ENCODE results near the gene ZBTB7C.

ZBTB7C gene

DNA sequence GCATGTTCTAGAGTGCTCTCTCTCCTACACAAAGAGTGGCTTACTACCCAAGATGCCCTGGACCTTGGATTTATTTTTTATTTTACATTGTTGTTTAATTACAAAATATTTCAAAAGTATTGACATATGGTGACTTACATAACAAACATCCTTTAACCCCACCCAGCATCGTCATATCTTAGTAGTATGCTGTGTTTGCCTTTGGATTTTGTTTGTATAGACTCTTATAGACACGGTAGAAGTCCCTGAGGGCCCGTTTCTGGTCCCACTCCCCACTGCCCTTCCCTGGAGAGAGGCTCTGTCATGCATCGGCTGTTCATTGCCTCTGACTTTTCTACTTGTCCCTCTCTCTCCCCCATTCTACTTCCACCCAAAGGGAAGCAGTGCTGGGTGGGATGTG lies 112.0 kb downstream of the ZBTB7C start (continued):
- TF ChIP-seq, protein P1, sequence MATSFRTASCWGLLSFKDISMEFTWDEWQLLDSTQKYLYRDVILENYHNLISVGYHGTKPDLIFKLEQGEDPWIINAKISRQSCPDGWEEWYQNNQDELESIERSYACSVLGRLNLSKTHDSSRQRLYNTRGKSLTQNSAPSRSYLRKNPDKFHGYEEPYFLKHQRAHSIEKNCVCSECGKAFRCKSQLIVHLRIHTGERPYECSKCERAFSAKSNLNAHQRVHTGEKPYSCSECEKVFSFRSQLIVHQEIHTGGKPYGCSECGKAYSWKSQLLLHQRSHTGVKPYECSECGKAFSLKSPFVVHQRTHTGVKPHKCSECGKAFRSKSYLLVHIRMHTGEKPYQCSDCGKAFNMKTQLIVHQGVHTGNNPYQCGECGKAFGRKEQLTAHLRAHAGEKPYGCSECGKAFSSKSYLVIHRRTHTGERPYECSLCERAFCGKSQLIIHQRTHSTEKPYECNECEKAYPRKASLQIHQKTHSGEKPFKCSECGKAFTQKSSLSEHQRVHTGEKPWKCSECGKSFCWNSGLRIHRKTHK (tag by site-specific recombination; IDR thresholded peaks at IDR 0.05), result no peak
- TF ChIP-seq ZFP37 (tag by site-specific recombination; IDR thresholded peaks at IDR 0.05) (no peak), REPIN1 (tag by site-specific recombination; IDR thresholded peaks at IDR 0.05; ENCODE audit: low read depth) (no peak), ZNF223 (tag by site-specific recombination; IDR thresholded peaks at IDR 0.05) (no peak), ZNF701 (tag by site-specific recombination; IDR thresholded peaks at IDR 0.05) (no peak), ZNF157 (tag by site-specific recombination; IDR thresholded peaks at IDR 0.05) (no peak)

DNA sequence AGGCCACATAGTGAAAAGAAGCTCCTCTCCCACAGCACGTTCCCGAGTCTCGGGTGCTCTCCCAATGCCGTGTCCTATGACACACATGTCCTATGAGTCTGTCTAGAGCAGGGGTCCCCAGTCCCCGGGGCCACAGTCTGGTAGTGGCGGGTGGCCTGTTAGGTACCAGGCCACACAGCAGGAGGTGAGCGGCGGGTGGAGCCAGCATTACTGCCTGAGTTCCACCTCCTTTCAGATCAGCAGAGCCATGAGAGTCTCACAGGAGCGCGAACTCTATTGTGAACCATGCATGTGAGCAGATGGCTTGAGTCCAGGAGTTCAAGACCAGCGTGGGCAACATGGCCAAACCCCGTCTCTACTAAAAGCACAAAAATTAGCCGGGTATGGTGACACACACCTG lies 112.6 kb downstream of the ZBTB7C start:
- Histone ChIP-seq H3K36me3 (ENCODE audit: control insufficient read depth in 2 of 2, insufficient read depth in 1 of 2, low read length in 2 of 2) (no peaks in the 10 kb centered on the region), H3K4me1 (ENCODE audit: control insufficient read depth, insufficient read depth, low read length) (no peaks in the 10 kb centered on the region), H3K27ac (ENCODE audit: extremely low read depth, low read depth, low read length) (no peak overlapping the region), H3K4me3 (ENCODE audit: low read depth, low read length) (no peak overlapping the region), H3K9me3 (ENCODE audit: control insufficient read depth, insufficient read depth, low read depth, low read length) (no peaks in the 10 kb centered on the region)
- ChIA-PET CTCF (interaction anchor here (0.7 to 3.1 kb wide), 3 partner anchors 8 to 1160 kb away, joined by 4 to 17 read pairs (median 8); no protein-coding TSS in a partner anchor), POLR2A (no interaction called here)
- no peak for TF ChIP-seq ZFHX2 (tag by site-specific recombination; conservative IDR thresholded peaks at IDR 0.05)
- no peak for TF ChIP-seq ZNF561 (tag by site-specific recombination; IDR thresholded peaks at IDR 0.05; ENCODE audit: borderline replicate concordance)
- TF ChIP-seq, protein P2, sequence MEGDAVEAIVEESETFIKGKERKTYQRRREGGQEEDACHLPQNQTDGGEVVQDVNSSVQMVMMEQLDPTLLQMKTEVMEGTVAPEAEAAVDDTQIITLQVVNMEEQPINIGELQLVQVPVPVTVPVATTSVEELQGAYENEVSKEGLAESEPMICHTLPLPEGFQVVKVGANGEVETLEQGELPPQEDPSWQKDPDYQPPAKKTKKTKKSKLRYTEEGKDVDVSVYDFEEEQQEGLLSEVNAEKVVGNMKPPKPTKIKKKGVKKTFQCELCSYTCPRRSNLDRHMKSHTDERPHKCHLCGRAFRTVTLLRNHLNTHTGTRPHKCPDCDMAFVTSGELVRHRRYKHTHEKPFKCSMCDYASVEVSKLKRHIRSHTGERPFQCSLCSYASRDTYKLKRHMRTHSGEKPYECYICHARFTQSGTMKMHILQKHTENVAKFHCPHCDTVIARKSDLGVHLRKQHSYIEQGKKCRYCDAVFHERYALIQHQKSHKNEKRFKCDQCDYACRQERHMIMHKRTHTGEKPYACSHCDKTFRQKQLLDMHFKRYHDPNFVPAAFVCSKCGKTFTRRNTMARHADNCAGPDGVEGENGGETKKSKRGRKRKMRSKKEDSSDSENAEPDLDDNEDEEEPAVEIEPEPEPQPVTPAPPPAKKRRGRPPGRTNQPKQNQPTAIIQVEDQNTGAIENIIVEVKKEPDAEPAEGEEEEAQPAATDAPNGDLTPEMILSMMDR (tag by site-specific recombination; IDR thresholded peaks at IDR 0.05), result no peak
- no peak for TF ChIP-seq ZNF558 (tag by site-specific recombination; IDR thresholded peaks at IDR 0.05)
- TF ChIP-seq, protein P3, sequence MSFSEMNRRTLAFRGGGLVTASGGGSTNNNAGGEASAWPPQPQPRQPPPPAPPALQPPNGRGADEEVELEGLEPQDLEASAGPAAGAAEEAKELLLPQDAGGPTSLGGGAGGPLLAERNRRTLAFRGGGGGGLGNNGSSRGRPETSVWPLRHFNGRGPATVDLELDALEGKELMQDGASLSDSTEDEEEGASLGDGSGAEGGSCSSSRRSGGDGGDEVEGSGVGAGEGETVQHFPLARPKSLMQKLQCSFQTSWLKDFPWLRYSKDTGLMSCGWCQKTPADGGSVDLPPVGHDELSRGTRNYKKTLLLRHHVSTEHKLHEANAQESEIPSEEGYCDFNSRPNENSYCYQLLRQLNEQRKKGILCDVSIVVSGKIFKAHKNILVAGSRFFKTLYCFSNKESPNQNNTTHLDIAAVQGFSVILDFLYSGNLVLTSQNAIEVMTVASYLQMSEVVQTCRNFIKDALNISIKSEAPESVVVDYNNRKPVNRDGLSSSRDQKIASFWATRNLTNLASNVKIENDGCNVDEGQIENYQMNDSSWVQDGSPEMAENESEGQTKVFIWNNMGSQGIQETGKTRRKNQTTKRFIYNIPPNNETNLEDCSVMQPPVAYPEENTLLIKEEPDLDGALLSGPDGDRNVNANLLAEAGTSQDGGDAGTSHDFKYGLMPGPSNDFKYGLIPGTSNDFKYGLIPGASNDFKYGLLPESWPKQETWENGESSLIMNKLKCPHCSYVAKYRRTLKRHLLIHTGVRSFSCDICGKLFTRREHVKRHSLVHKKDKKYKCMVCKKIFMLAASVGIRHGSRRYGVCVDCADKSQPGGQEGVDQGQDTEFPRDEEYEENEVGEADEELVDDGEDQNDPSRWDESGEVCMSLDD (tag by site-specific recombination; IDR thresholded peaks at IDR 0.05), result no peak
- no peak for TF ChIP-seq ZNF366 (tag by site-specific recombination; conservative IDR thresholded peaks at IDR 0.05)
- TF ChIP-seq OSR2 (tag by site-specific recombination; IDR thresholded peaks at IDR 0.05), result no peak
- no peak for TF ChIP-seq ZNF214 (tag by site-specific recombination; IDR thresholded peaks at IDR 0.05; ENCODE audit: borderline replicate concordance)
- TF ChIP-seq ZNF354C (tag by site-specific recombination; IDR thresholded peaks at IDR 0.05; ENCODE audit: borderline replicate concordance, low read depth), result no peak
- TF ChIP-seq ZNF184 (tag by site-specific recombination; IDR thresholded peaks at IDR 0.05), result no peak
- TF ChIP-seq, protein P4, sequence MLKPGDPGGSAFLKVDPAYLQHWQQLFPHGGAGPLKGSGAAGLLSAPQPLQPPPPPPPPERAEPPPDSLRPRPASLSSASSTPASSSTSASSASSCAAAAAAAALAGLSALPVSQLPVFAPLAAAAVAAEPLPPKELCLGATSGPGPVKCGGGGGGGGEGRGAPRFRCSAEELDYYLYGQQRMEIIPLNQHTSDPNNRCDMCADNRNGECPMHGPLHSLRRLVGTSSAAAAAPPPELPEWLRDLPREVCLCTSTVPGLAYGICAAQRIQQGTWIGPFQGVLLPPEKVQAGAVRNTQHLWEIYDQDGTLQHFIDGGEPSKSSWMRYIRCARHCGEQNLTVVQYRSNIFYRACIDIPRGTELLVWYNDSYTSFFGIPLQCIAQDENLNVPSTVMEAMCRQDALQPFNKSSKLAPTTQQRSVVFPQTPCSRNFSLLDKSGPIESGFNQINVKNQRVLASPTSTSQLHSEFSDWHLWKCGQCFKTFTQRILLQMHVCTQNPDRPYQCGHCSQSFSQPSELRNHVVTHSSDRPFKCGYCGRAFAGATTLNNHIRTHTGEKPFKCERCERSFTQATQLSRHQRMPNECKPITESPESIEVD (tag by site-specific recombination; IDR thresholded peaks at IDR 0.05), result no peak
- no peak for TF ChIP-seq KLF9 (tag by site-specific recombination; IDR thresholded peaks at IDR 0.05; ENCODE audit: low read depth)
- TF ChIP-seq, protein P5, sequence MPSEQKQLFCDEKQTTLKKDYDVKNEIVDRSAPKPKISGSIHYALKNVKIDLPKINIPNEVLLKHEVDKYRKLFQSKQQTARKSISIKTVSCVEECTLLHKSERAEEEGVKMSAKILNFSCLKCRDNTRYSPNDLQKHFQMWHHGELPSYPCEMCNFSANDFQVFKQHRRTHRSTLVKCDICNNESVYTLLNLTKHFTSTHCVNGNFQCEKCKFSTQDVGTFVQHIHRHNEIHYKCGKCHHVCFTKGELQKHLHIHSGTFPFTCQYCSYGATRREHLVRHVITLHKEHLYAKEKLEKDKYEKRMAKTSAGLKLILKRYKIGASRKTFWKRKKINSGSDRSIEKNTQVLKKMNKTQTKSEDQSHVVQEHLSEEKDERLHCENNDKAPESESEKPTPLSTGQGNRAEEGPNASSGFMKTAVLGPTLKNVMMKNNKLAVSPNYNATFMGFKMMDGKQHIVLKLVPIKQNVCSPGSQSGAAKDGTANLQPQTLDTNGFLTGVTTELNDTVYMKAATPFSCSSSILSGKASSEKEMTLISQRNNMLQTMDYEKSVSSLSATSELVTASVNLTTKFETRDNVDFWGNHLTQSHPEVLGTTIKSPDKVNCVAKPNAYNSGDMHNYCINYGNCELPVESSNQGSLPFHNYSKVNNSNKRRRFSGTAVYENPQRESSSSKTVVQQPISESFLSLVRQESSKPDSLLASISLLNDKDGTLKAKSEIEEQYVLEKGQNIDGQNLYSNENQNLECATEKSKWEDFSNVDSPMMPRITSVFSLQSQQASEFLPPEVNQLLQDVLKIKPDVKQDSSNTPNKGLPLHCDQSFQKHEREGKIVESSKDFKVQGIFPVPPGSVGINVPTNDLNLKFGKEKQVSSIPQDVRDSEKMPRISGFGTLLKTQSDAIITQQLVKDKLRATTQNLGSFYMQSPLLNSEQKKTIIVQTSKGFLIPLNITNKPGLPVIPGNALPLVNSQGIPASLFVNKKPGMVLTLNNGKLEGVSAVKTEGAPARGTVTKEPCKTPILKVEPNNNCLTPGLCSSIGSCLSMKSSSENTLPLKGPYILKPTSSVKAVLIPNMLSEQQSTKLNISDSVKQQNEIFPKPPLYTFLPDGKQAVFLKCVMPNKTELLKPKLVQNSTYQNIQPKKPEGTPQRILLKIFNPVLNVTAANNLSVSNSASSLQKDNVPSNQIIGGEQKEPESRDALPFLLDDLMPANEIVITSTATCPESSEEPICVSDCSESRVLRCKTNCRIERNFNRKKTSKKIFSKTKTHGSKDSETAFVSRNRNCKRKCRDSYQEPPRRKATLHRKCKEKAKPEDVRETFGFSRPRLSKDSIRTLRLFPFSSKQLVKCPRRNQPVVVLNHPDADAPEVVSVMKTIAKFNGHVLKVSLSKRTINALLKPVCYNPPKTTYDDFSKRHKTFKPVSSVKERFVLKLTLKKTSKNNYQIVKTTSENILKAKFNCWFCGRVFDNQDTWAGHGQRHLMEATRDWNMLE (tag by site-specific recombination; conservative IDR thresholded peaks at IDR 0.05; ENCODE audit: low read depth), result no peak
- no peak for TF ChIP-seq ZNF610 (tag by site-specific recombination; IDR thresholded peaks at IDR 0.05; ENCODE audit: borderline replicate concordance)
- TF ChIP-seq ZNF785 (tag by site-specific recombination; IDR thresholded peaks at IDR 0.05), result no peak
